ENCODE data around the gene UIMC1.
"Not testable (repeated sequence)": the region's sequence is repeated elsewhere in the genome, so short reads cannot be mapped to it uniquely, and the experiment has no call there.

Gene UIMC1

DNA sequence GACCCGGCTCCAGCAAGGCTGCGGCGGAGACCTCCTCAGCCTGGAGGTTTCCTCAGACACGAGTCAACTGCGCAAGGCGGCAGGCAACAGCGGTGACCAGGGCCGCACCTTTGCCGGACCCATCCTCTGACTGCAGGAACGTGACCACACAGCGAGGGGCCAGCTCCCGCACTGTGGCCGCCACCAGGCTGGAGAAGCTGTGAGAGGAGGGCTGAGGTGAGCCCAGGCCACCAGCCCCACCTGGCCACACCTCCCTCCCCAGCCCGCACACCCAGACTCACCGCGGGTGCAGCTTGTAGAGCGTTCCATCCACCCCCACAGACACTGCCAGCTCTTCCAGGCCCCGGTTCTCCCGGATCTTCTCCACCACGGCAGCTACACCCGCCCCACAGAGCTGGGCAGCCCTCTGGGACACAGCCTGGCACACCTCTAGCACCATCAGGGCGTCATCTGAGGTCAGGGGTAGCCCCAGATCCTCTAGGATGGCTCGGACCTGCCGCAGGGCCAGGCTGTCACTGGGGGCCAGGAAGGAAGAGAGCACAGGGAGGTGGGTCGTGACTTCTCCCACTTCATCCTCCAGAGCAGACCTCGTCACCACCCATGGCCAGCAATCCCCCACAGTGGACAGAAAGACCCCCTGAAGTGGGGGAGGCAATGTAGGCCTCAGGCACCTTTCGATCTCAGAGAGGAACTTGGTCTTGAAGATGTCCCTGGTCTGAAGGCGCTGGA is 125.4 kb downstream of the UIMC1 start:
- no peak for DNase-seq

DNA sequence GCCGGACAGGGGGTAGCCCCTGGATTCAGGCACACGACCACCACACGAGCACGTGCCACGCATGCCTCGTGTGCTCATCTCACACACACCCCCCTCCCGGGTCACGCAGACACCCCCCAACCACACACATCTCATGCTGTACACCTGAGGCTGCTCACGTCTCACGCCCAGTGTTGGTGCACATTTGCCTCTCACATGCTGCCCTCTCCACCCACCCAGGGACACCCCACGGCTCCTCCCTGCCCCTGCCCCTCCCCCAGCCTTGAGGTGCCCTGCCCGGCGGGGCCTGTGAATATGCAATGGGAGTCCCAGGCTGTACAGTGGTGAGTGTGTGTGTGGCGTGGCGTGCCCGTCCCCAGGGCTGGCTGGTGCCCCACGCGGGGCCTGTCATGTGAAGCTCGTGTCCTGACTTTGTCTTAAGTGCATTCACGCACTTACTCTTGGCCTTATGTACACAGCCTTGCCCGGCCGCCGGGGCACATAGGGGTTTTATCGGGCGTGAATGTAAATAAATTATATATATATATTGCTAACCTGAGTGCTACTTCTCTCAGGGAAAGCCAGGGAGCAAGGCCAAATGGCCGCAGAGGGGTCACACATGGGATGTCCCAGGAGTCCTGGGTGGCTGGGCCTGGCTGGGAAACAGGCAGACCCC is 126.1 kb downstream of the UIMC1 start:
- DNase-seq, result no peak

GRCh38 chr5:176879663-176880361 is 126.8 kb downstream of the UIMC1 start:
- DNase-seq, result no peak

DNA sequence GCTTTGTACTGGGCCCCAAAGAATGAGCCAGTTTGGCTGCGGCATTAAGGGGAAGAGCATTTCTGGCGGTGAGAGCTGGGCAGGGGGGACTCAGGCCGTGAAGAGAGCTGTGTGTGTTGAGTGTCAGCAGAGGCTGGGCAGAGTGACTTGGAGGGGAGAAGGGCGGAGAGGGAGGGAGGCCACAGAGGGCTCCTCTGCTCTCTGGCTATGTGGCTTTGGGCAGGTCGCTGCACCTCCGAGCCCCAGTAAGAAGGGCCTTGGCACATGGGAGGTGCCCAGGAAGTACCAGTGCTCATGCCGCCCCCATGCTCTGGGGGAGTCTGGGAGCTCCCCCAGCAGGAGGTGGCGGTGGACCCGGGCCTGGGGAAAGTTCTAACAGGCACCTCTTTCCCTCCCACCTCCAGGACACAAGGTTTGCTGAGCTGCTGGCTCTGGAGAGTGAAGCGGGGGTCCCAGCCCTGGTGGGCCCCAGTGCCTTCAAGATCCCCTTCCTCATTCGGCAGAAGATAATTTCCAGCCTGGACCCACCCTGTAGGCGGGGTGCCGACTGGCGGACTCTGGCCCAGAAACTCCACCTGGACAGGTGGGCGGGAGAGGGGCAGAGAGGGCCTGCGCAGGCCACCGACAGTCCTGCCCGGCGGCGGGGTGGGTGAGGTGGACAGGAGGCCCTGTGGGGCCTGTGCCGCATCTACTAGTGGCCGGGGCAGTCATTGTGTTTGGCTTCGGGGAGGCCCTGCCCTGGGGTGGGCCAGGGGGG is 127.5 kb downstream of the UIMC1 start:
- DNase-seq, result no peak

DNA sequence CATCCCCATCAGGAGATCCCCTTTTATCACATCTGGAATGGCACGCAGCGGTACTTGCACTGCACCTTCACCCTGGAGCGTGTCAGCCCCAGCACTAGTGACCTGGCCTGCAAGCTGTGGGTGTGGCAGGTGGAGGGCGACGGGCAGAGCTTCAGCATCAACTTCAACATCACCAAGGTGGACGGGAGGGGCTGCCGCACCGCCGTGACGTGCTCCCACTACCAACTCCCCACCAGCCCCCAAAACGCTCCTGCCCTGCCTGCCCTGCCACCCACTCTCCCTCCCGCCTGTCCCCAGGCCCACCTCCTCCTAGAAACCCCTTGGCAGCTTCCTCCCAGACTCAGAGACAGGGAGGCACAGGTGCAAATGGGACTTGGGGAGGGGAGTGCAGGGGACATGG is 128.1 kb downstream of the UIMC1 start:
- no peak for DNase-seq

- DNase-seq, result peak; percentile 40
These were observed 128.7 kb downstream of the UIMC1 start for GRCh38 chr5:176877793-176878331.

GRCh38 chr5:176876506-176877431 is 129.8 kb downstream of the UIMC1 start:
- DNase-seq, result no peak

DNA sequence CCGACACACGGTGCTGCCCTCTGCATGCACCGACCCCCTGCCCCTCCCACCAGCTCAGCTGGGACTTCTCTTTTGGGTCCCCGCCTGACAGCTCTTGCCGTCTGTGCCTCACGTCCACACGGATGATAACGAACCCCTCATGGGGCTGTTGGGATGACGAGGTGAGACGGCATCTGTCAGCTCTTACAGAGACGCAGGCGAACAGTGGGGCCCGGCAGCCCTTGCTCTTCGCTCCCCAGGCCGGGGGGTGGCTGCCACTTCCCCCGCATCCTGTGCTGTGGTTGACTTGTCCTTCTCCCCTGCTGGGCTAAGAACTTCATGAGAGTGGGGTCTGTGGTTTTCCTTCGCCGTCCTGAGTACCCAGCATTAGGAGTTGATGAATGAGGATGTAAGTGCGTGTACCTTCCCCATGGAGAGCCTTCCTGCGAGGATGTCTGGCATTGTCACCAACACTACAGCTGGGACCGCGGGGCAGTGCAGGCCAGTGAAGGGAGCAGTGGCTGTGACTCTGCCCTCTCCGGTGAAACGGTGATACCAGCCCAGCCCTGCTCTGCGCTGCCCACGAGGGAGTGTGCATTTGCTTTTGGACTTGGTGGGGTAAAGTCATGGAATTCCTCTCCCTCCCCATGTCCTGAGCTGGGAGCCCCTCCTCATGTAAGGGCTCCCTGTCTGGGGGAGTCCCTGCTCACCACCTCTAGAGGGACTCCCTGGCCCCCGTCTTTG is 130.6 kb downstream of the UIMC1 start:
- no peak for DNase-seq

DNA sequence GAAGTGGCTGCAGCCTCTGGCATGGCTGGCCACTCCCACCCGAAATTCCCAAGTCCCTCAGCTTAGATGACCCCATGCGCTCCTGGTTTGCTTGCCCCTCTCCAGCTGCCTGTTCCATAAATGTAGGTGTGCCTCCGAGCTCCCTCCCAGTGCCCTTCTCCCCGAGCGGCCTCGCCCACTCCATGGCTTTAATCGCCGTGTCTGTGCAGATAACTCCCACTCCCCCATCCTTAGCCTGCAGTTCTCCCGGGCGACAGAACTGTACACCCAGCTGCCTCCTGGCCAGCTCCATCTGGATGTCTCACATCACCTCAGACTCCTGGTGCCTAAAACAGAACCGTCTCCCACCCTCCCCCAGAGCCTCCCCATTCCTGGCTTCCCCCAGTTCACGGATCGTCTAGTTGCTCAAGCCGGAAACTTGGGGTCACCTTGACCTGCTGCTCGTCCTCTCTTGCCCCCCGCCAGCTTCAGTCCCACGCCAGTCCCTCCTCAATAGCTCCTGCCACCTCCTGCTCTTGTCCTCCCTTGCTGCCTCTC is 131.5 kb downstream of the UIMC1 start:
- no peak for DNase-seq

DNA sequence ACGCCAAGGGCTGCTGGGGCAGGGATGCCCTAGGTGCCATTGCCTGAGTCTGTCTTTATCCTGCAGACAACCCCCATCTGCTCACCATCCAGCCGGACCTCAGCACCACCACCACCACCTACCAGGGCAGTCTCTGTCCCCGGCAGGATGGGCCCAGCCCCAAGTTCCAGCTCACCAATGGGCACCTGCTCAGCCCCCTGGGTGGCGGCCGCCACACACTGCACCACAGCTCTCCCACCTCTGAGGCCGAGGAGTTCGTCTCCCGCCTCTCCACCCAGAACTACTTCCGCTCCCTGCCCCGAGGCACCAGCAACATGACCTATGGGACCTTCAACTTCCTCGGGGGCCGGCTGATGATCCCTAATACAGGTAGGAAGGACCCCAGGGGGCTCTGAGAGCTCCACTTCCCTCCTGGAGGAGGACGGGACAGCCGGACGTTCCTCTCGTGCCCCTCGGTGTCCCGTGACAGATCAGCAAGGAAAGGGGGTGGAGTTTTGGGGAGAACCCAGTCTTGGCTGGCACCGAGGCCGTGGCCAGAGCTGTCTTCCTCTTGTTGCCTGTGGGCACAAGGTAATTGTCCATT is 132.3 kb downstream of the UIMC1 start:
- no peak for DNase-seq

DNA sequence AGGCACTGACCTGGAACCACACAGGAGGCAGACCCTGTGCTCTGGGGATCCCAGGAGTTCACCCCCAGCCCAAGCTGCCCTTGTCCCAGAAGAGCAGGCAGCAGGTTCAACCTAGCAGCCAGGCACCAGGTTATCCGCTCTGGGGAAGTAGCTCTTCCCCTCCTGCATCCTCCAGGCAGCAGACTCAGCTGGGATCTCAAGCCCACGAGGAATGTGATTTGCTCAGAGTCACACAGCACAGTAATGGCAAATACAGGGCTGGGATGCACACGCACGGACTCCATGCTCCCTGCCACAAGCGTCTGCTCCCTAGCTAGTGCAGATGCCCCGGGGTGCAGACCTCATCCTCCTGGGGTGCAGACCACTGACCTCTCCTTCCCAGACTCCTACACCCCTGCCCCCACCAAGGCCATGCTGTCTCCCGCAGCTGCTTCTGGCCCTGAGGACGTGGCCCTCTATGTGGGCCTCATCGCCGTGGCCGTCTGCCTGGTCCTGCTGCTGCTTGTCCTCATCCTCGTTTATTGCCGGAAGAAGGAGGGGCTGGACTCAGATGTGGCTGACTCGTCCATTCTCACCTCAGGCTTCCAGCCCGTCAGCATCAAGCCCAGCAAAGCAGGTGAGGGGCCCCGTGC is 132.9 kb downstream of the UIMC1 start:
- no peak for DNase-seq

- DNase-seq, result not testable (repeated sequence)
These were observed 133.6 kb downstream of the UIMC1 start for GRCh38 chr5:176873011-176873410.

DNA sequence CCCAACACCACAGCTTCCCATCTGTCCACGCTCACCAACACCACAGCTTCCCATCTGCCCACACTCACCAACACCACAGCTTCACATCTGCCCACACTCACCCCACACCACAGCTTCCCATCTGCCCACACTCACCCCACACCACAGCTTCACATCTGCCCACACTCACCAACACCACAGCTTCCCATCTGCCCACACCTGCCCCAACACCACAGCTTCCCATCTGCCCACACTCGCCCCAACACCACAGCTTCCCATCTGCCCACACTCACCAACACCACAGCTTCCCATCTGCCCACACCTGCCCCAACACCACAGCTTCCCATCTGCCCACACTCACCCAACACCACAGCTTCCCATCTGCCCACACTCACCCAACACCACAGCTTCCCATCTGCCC is 134.0 kb downstream of the UIMC1 start:
- not testable (repeated sequence) for DNase-seq

DNA sequence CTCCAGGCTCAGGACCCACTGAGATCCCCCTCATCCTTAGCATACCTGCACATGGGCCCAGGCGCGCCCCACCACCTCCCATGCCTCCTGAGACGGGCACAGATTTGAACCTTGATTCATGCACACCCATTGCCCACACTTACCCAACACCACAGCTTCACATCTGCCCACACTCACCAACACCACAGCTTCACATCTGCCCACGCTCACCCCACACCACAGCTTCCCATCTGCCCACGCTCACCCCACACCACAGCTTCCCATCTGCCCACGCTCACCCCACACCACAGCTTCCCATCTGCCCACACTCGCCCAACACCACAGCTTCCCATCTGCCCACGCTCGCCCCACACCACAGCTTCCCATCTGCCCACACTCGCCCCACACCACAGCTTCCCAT is 135.9 kb downstream of the UIMC1 start:
- DNase-seq, result not testable (repeated sequence)

DNA sequence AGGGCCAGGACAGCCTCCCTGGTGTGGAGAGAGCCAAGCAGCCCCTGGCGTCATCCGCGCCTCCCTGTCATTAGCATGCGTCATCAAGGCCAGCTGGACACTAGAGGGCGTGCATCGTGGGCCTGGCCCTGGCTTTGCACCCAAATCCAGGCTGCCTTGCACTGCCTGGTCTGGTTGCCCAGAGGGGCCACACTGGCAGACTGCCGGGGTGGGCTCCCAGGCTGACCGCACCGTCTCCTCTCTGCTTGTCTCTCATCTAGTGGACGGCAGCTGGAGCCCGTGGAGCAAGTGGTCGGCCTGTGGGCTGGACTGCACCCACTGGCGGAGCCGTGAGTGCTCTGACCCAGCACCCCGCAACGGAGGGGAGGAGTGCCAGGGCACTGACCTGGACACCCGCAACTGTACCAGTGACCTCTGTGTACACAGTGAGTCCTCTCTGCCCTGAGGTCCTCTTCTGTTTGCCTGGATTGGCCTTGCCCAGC is 136.4 kb downstream of the UIMC1 start:
- DNase-seq, result peak; percentile 22

GRCh38 chr5:176869501-176870109 is 137.0 kb downstream of the UIMC1 start:
- no peak for DNase-seq

DNA sequence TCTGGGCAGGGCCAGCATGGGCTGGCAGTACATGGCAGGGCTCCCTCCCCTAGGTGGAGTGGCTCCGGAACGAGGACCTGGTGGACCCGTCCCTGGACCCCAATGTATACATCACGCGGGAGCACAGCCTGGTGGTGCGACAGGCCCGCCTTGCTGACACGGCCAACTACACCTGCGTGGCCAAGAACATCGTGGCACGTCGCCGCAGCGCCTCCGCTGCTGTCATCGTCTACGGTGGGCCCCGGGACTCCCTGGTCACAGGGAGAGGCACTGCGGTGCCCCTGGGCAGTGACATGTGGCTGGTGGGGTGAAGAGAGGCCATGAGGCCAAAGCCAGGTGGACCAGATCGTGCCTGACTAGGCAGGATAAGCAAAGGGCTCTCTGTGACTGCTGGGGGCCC is 137.8 kb downstream of the UIMC1 start:
- DNase-seq, result no peak

GRCh38 chr5:176868126-176868525 is 138.5 kb downstream of the UIMC1 start:
- no peak for DNase-seq

DNA sequence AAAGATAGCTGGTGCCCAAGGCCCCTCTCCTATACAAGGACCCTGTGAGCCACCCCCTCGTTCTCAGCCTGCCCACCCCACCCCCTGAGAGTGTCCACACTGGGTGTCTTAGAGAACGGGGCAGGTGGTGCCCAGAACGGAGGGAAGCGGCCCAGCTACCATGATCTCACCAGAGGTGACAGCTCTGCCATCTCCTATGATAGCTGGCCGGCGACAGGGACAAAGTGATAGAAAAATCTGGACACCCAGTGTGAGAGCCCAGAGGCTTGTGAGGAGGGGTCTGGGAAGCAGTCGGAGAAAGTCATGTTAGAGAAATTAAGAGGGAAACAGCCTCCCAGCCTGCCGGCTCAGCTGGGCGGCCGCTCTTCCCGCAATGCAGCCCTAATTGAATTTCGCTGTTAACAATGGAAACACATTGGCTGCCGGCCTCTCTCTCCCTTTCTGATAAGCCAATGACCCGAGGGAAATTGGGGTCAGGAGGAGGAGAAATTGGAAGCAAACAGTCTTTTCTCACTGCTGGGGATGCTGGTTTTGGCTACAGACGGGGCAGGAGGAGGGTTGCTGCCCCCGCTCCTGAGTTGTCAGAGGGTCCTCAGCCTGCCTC is 139.8 kb downstream of the UIMC1 start:
- DNase-seq, result peak; percentile 33

Data from COR-L47 (cell line).